ENCODE measurements around the gene AFDN. TPM values are rescaled to one million over a fixed set of nuclear protein-coding genes. Genes with fewer than 3 reads are reported as not detected.

The AFDN gene
- total RNA-seq, 1 experiment from 2014 or later: 226 TPM

- no peaks in the 10 kb centered on the region for H3K9me3 Mint-ChIP-seq (ENCODE audit: low read depth, unreplicated experiment)
- peaks cover 53% of the 10 kb centered on the region for H3K27me3 Mint-ChIP-seq (ENCODE audit: unreplicated experiment)
- H3K4me1 Mint-ChIP-seq (ENCODE audit: low read depth, unreplicated experiment): no peaks in the 10 kb centered on the region
- intact Hi-C loops (cut with micrococcal nuclease; ENCODE audit: unreplicated experiment): no loop called here
- no peak overlapping the region for H3K27ac Mint-ChIP-seq (ENCODE audit: unreplicated experiment)
- TF ChIP-seq CTCF (IDR thresholded peaks at IDR 0.05; ENCODE audit: unreplicated experiment): no peak
- BruUV-seq (replicated peaks): no TSS peak
- CTCF ChIA-PET: interaction anchor here (0.7 kb wide), 2 partner anchors 60 to 345 kb away, joined by 3 read pairs; no protein-coding TSS in a partner anchor
- H3K4me3 Mint-ChIP-seq (ENCODE audit: low read depth, unreplicated experiment): no peak overlapping the region
- H3K36me3 Mint-ChIP-seq (ENCODE audit: insufficient read depth, unreplicated experiment): no peaks in the 10 kb centered on the region
- no peak for DNase-seq
These were observed 154.3 kb downstream of the AFDN start for GRCh38 chr6:167980911-167981580.

GRCh38 chr6:167981916-167982462 is 155.3 kb downstream of the AFDN start:
- Mint-ChIP-seq H3K36me3 (ENCODE audit: insufficient read depth, unreplicated experiment) (no peaks in the 10 kb centered on the region), H3K4me1 (ENCODE audit: low read depth, unreplicated experiment) (no peaks in the 10 kb centered on the region), H3K27ac (ENCODE audit: unreplicated experiment) (no peak overlapping the region), H3K27me3 (ENCODE audit: unreplicated experiment) (peaks cover 56% of the 10 kb centered on the region), H3K4me3 (ENCODE audit: low read depth, unreplicated experiment) (no peak overlapping the region), H3K9me3 (ENCODE audit: low read depth, unreplicated experiment) (no peaks in the 10 kb centered on the region)
- BruUV-seq (replicated peaks): no TSS peak
- intact Hi-C loops (cut with micrococcal nuclease; ENCODE audit: unreplicated experiment): no loop called here
- no peak for DNase-seq
- TF ChIP-seq CTCF (IDR thresholded peaks at IDR 0.05; ENCODE audit: unreplicated experiment): no peak
- CTCF ChIA-PET: no interaction called here

GRCh38 chr6:167984144-167984719 is 157.5 kb downstream of the AFDN start:
- intact Hi-C loops (cut with micrococcal nuclease; ENCODE audit: unreplicated experiment): no loop called here
- DNase-seq: no peak
- Mint-ChIP-seq H3K4me3 (ENCODE audit: low read depth, unreplicated experiment) (no peak overlapping the region), H3K27me3 (ENCODE audit: unreplicated experiment) (peaks cover 43% of the 10 kb centered on the region), H3K27ac (ENCODE audit: unreplicated experiment) (no peak overlapping the region), H3K4me1 (ENCODE audit: low read depth, unreplicated experiment) (no peaks in the 10 kb centered on the region), H3K36me3 (ENCODE audit: insufficient read depth, unreplicated experiment) (no peaks in the 10 kb centered on the region), H3K9me3 (ENCODE audit: low read depth, unreplicated experiment) (no peaks in the 10 kb centered on the region)
- BruUV-seq (replicated peaks): no TSS peak
- TF ChIP-seq CTCF (IDR thresholded peaks at IDR 0.05; ENCODE audit: unreplicated experiment): no peak
- CTCF ChIA-PET: no interaction called here

- no peaks in the 10 kb centered on the region for H3K9me3 Mint-ChIP-seq (ENCODE audit: low read depth, unreplicated experiment)
- CTCF ChIA-PET: interaction anchor here (0.5 kb wide), 1 partner anchor 603 kb away, joined by 4 read pairs; no protein-coding TSS in a partner anchor
These were observed 158.3 kb downstream of the AFDN start for GRCh38 chr6:167984876-167985604.

More at GRCh38 chr6:167984876-167985604, 158.3 kb downstream of the AFDN start:
- TF ChIP-seq CTCF (IDR thresholded peaks at IDR 0.05; ENCODE audit: unreplicated experiment): no peak
- H3K27me3 Mint-ChIP-seq (ENCODE audit: unreplicated experiment): peaks cover 43% of the 10 kb centered on the region
- H3K4me3 Mint-ChIP-seq (ENCODE audit: low read depth, unreplicated experiment): no peak overlapping the region
- intact Hi-C loops (cut with micrococcal nuclease; ENCODE audit: unreplicated experiment): no loop called here
- H3K36me3 Mint-ChIP-seq (ENCODE audit: insufficient read depth, unreplicated experiment): no peaks in the 10 kb centered on the region
- no peaks in the 10 kb centered on the region for H3K4me1 Mint-ChIP-seq (ENCODE audit: low read depth, unreplicated experiment)
- no peak overlapping the region for H3K27ac Mint-ChIP-seq (ENCODE audit: unreplicated experiment)
- no TSS peak for BruUV-seq (replicated peaks)
- DNase-seq: no peak
